HEK293T (cell line): ENCODE results near the gene PRKRIP1.
"Not testable (repeated sequence)": the region's sequence is repeated elsewhere in the genome, so short reads cannot be mapped to it uniquely, and the experiment has no call there.

Source experiments
- CTCF ChIA-PET: fragments of 350-600 bp; formaldehyde crosslinking; extraction: SDS; loops from one replicate; lab custom pipeline; 2021; ENCODE audit warnings: antibody characterized with exemption, inconsistent platforms; lab: Yijun Ruan, JAX
- POLR2A ChIA-PET: fragments of 350-600 bp; formaldehyde crosslinking; extraction: SDS; loops from one replicate; lab custom pipeline; 2020; ENCODE audit warnings: antibody characterized with exemption, inconsistent platforms; lab: Yijun Ruan, JAX
- DNase-seq: peaks from one replicate; pipeline ENCODE4 v3.0.0; 2012; ENCODE audit warnings: mixed read lengths; ENCODE audit errors: extremely low spot score
- ARNT ChIP-seq: fragments of 450-650 bp; IDR thresholded peaks from 2 replicates; pipeline ENCODE4 v1.6.1; 2017; ENCODE audit warnings: mild to moderate bottlenecking
- BHLHE40 ChIP-seq: fragments of 450-650 bp; IDR thresholded peaks from 2 replicates; pipeline ENCODE4 v1.6.1; 2016; ENCODE audit warnings: mild to moderate bottlenecking, moderate library complexity, borderline replicate concordance
- CTBP1 ChIP-seq: fragments of 450-650 bp; IDR thresholded peaks from 2 replicates; pipeline ENCODE4 v1.6.1; 2016; ENCODE audit warnings: borderline replicate concordance
- ELF4 ChIP-seq: fragments of 450-650 bp; IDR thresholded peaks from 2 replicates; pipeline ENCODE4 v1.6.1; 2017; ENCODE audit warnings: antibody characterized with exemption
- FOXA1 ChIP-seq: fragments of 450-650 bp; IDR thresholded peaks from 2 replicates; pipeline ENCODE4 v1.6.1; 2016; ENCODE audit warnings: mild to moderate bottlenecking
- FOXK2 ChIP-seq: fragments of 450-650 bp; IDR thresholded peaks from 2 replicates; pipeline ENCODE4 v1.6.1; 2016; ENCODE audit warnings: mild to moderate bottlenecking
- FOXM1 ChIP-seq: fragments of 450-650 bp; IDR thresholded peaks from 2 replicates; pipeline ENCODE4 v1.6.1; 2017; ENCODE audit warnings: mild to moderate bottlenecking, borderline replicate concordance
- HDGF ChIP-seq: fragments of 450-650 bp; IDR thresholded peaks from 2 replicates; pipeline ENCODE4 v1.6.1; 2017; ENCODE audit warnings: antibody characterized with exemption, borderline replicate concordance
- L3MBTL2 ChIP-seq: fragments of 450-650 bp; conservative IDR thresholded peaks from 2 replicates; pipeline ENCODE4 v1.6.1; 2016; ENCODE audit warnings: mild to moderate bottlenecking
- LEF1 ChIP-seq: fragments of 450-650 bp; IDR thresholded peaks from 2 replicates; pipeline ENCODE4 v1.6.1; 2017; ENCODE audit warnings: mild to moderate bottlenecking, borderline replicate concordance
- NFRKB ChIP-seq: fragments of 450-650 bp; IDR thresholded peaks from 2 replicates; pipeline ENCODE4 v1.6.1; 2016; ENCODE audit warnings: mild to moderate bottlenecking, moderate library complexity
- SP1 ChIP-seq: fragments of 450-650 bp; IDR thresholded peaks from 2 replicates; pipeline ENCODE4 v1.6.1; 2017
- SUZ12 ChIP-seq: fragments of 450-650 bp; IDR thresholded peaks from 2 replicates; pipeline ENCODE4 v1.6.1; 2016; ENCODE audit warnings: mild to moderate bottlenecking
- TARDBP ChIP-seq: fragments of 450-650 bp; IDR thresholded peaks from 2 replicates; pipeline ENCODE4 v1.6.1; 2016
- ZNF384 ChIP-seq: fragments of 450-650 bp; IDR thresholded peaks from 2 replicates; pipeline ENCODE4 v1.6.1; 2016
- TF ChIP-seq, protein P1 (sequence below): fragments of 450-650 bp; IDR thresholded peaks from 2 replicates; pipeline ENCODE4 v1.6.1; 2016

The PRKRIP1 gene

DNA sequence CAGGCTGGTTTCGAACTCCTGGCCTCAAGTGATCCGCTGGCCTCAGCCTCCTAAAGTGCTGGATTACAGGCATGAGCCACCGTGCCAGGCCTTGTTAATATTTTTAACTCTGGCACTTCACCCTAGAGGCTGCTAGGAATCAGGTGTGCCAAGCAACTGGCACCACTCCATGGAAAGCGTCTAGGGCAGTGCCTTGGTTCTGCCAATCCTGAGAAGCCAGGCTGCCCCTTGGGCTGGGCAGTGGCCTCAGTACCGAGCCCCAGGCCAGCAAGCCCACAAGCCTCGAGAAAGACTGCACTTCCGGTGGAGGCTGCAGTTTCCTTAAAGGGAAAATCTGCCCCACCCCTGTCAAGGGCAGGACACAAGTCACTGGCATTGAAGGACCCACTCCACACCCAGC lies 57.2 kb downstream of the PRKRIP1 start:
- ChIA-PET POLR2A (no interaction called here), CTCF (no interaction called here)

DNA sequence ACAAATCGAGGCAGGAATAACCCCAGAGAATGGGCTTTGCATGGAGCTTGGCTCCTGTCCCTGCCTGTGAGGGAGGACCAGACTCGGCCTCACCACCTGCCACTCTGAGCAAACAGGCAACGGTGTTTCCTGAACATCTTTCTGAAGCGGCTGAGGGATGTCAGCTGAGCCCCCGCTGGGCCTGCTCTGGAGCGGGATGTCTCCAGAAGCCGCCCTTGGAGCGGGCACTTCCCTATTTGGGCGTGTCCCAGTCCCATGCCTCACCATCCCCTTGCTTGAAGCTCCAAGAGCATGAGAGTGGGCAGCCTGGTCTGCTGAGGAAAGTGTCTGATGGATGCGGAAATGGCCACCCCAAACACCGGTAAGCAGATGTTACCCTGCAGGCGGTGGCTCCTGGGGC lies 58.3 kb downstream of the PRKRIP1 start:
- CTCF ChIA-PET, result no interaction called here
- no peak for DNase-seq
- TF ChIP-seq FOXA1 (no peak), ZNF384 (no peak), TARDBP (no peak), FOXK2 (no peak)
- POLR2A ChIA-PET, result no interaction called here

More for the DNA sequence above, 57.2 kb downstream of the PRKRIP1 start:
- TF ChIP-seq FOXM1 (no peak), ARNT (no peak), SP1 (no peak), TARDBP (no peak), CTBP1 (no peak), SUZ12 (no peak), FOXK2 (no peak), NFRKB (no peak), ELF4 (no peak), ZNF384 (no peak), HDGF (no peak), L3MBTL2 (no peak), FOXA1 (no peak)
- TF ChIP-seq, protein P1, sequence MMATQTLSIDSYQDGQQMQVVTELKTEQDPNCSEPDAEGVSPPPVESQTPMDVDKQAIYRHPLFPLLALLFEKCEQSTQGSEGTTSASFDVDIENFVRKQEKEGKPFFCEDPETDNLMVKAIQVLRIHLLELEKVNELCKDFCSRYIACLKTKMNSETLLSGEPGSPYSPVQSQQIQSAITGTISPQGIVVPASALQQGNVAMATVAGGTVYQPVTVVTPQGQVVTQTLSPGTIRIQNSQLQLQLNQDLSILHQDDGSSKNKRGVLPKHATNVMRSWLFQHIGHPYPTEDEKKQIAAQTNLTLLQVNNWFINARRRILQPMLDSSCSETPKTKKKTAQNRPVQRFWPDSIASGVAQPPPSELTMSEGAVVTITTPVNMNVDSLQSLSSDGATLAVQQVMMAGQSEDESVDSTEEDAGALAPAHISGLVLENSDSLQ, result no peak
- no peak for DNase-seq

- POLR2A ChIA-PET, CTCF ChIA-PET, DNase-seq: not testable (repeated sequence)
These were observed 58.8 kb downstream of the PRKRIP1 start for GRCh38 chr7:102454932-102455331.

DNA sequence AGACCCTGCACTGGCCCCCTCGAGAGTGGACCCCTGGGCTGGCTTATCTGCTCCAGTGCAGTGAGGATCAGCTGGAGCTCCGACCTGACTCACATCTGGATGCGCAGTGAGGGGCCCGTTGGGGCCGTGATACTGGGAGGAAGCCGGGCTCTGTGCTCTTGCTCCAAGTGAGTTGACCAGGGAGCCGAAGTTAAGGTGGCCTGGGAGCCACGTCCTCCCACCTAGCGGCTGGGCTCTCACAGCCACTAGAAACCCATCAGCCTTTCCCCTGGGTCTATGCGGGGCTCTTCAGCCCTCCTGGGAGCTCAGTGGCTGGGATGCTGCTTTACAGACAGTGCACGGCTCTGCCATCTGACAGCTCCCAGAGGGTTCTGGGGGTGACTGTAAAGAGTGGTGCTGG lies 59.4 kb downstream of the PRKRIP1 start:
- POLR2A ChIA-PET, result no interaction called here
- TF ChIP-seq, protein P1, result no peak
- no peak for TF ChIP-seq L3MBTL2
- no peak for TF ChIP-seq BHLHE40
- TF ChIP-seq FOXM1, result no peak
- no peak for TF ChIP-seq FOXA1
- TF ChIP-seq FOXK2, result no peak
- TF ChIP-seq NFRKB, result no peak
- CTCF ChIA-PET, result interaction anchor here (1.0 to 1.4 kb wide), 2 partner anchors 12 to 176 kb away, joined by 3 to 5 read pairs; no protein-coding TSS in a partner anchor

GRCh38 chr7:102456327-102456726 lies 60.2 kb downstream of the PRKRIP1 start:
- no peak for DNase-seq
- ChIA-PET POLR2A (interaction anchor here (0.7 kb wide), 2 partner anchors 9 to 11 kb away, joined by 3 read pairs; no protein-coding TSS in a partner anchor), CTCF (interaction anchor here (0.6 to 1.4 kb wide), 5 partner anchors 11 to 1264 kb away, joined by 3 to 5 read pairs (median 3); no protein-coding TSS in a partner anchor)
- TF ChIP-seq CTBP1, result no peak
- TF ChIP-seq SUZ12, result no peak
- no peak for TF ChIP-seq FOXK2
- no peak for TF ChIP-seq L3MBTL2
- TF ChIP-seq SP1, result no peak
- TF ChIP-seq HDGF, result no peak
- TF ChIP-seq TARDBP, result no peak
- TF ChIP-seq FOXA1, result no peak
- TF ChIP-seq LEF1, result no peak
- TF ChIP-seq, protein P1, result no peak

More for the DNA sequence above, 59.4 kb downstream of the PRKRIP1 start:
- DNase-seq, result no peak

- POLR2A ChIA-PET, result no interaction called here
- CTCF ChIA-PET, result no interaction called here
- TF ChIP-seq TARDBP (no peak), SUZ12 (no peak), L3MBTL2 (no peak), LEF1 (no peak), HDGF (no peak), ELF4 (no peak), CTBP1 (no peak), NFRKB (no peak), SP1 (no peak), FOXA1 (no peak), FOXK2 (no peak), BHLHE40 (no peak), ARNT (no peak), FOXM1 (no peak), ZNF384 (no peak)
- TF ChIP-seq, protein P1, result no peak
- DNase-seq, result no peak
These were observed 61.3 kb downstream of the PRKRIP1 start for GRCh38 chr7:102457352-102457924.
